Aorta (tissue), 5 donors: ENCODE results near the gene EPOP. TPM values are rescaled to one million over a fixed set of nuclear protein-coding genes. Genes with fewer than 3 reads are reported as not detected.

Experiments used
- ATAC-seq: fragments of 200-7000 bp; cut with Tn5 transposase; one replicate; pipeline ENCODE4 v1.9.1; 2022; ENCODE audit warnings: moderate library complexity; ENCODE audit not compliant: low FRiP score
- DNase-seq, 2 donors: peaks; one replicate each; pipeline ENCODE4 v3.0.0-alpha.2; 2020
- H3K27ac ChIP-seq, 2 donors: one replicate each; pipeline ENCODE4 v1.5.1; 2013; ENCODE audit warnings: low read length in 2 of 2, mild to moderate bottlenecking in 2 of 2, moderate library complexity in 2 of 2, control low read depth in 1 of 2, inconsistent platforms in 1 of 2, low read depth in 1 of 2
- H3K27me3 ChIP-seq, 2 donors: one replicate each; pipeline ENCODE4 v1.6.1; 2013; ENCODE audit warnings: control low read depth in 1 of 2, low read length in 1 of 2, mild to moderate bottlenecking in 1 of 2, moderate library complexity in 1 of 2; ENCODE audit not compliant: insufficient read depth in 2 of 2, control insufficient read depth in 1 of 2
- H3K36me3 ChIP-seq, 2 donors: one replicate each; pipeline ENCODE4 v1.6.1; 2013; ENCODE audit warnings: control low read depth in 1 of 2, low read length in 1 of 2, mild to moderate bottlenecking in 1 of 2; ENCODE audit not compliant: insufficient read depth in 2 of 2, control insufficient read depth in 1 of 2
- H3K4me1 ChIP-seq, 2 donors: one replicate each; pipeline ENCODE4 v1.6.1; 2013; ENCODE audit warnings: low read length in 2 of 2, control low read depth in 1 of 2, mild to moderate bottlenecking in 1 of 2, moderate library complexity in 1 of 2; ENCODE audit not compliant: insufficient read depth in 2 of 2, control insufficient read depth in 1 of 2
- H3K4me3 ChIP-seq, 2 donors: one replicate each; pipeline ENCODE4 v1.5.1; 2013; ENCODE audit warnings: low read length in 2 of 2, control low read depth in 1 of 2, mild to moderate bottlenecking in 1 of 2
- H3K9me3 ChIP-seq: one replicate; pipeline ENCODE4 v1.6.1; 2013; ENCODE audit warnings: mild to moderate bottlenecking, low read length; ENCODE audit not compliant: control insufficient read depth
- WGBS, 2 donors: extraction: QIAGEN DNeasy Blood & Tissue Kit; methylation state at CpG; one replicate each; pipeline ENCODE4 v1.1.7; 2013; 5-methylcytosine and 5-hydroxymethylcytosine counted together
- intact Hi-C, 2 donors: fragments of 100-400 bp; cut with DNase I; formaldehyde crosslinking; loops; one replicate each; pipeline versions ENCODE4 v1.14.2 to v1.15.0; 2022
- polyA plus RNA-seq, 2 donors: library from polyadenylated mRNA; stranded (reverse); fragments of 200-250 nt; gene quantifications; one replicate each; pipeline ENCODE4 v1.2.3, GENCODE V29; 2013
- total RNA-seq, 2 donors: library from RNA; stranded (reverse); fragmentation: NEBNext Ultra II Directional; extraction: Animal tissue kit (Norgen Biotek cat#: 25700); gene quantifications; one replicate each; pipeline ENCODE4 v1.2.1, GENCODE V29; 2021
- donor health status: healthy with polysubstance abuse.
- donor health status: Bipolar disorder and iron deficiency.
- donor health status: DM: no; HTN: no; CAD: no.
- donor health status: DM: no; HTN: no; CAD: no.
- donor health status: DM: yes; HTN: yes; CAD: no.

EPOP gene
- total and polyA plus RNA-seq, 4 donors = 0.64 to 1.5 (median 1.3) TPM; not detected in 1

DNA sequence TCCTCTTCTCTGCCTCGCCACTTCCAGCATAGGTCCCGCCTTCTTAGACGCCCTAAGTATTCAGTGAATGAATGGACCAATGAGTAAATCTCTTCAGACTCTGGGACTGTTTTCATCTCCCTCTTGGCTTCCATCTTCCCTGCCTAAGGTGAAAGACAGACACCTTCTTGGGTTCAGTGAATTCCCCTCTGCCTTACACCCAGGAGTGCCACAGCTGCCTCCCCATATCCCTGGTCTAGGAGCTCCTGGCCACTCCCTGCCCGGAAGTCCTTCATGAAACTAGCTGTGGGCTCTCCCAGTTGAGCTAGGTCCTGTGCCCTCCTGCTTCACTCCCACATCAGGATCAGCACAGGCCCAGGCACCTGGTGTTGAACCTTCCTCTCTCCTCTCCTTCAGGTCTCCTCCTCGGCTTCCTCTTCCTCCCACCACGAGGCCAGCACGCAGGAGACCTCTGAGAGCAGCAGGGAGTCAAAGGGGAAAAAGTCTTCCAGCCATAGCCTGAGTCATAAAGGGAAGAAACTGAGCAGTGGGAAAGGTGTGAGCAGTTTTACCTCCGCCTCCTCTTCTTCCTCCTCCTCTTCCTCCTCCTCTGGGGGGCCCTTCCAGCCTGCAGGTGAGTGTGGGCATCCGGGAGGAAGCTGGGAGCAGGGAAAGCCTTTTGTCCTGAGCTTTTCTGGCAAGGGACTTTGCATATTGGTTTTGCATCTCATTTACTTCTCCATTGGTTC lies 40.6 kb upstream of the EPOP start:
- H3K27me3 ChIP-seq = no peaks in the 10 kb centered on the region
- ATAC-seq = no peak
- no peak for DNase-seq
- H3K9me3 ChIP-seq = no peaks in the 10 kb centered on the region
- 81 to 85% methylated on average over 9 of the region's 9 CpGs for WGBS, 2 donors
- no peaks in the 10 kb centered on the region for H3K4me1 ChIP-seq
- intact Hi-C loops = no loop called here
- no peak overlapping the region for H3K4me3 ChIP-seq
- H3K36me3 ChIP-seq = peaks cover 0 to 4% of the 10 kb centered on the region in 2 donors
- H3K27ac ChIP-seq = no peak overlapping the region

DNA sequence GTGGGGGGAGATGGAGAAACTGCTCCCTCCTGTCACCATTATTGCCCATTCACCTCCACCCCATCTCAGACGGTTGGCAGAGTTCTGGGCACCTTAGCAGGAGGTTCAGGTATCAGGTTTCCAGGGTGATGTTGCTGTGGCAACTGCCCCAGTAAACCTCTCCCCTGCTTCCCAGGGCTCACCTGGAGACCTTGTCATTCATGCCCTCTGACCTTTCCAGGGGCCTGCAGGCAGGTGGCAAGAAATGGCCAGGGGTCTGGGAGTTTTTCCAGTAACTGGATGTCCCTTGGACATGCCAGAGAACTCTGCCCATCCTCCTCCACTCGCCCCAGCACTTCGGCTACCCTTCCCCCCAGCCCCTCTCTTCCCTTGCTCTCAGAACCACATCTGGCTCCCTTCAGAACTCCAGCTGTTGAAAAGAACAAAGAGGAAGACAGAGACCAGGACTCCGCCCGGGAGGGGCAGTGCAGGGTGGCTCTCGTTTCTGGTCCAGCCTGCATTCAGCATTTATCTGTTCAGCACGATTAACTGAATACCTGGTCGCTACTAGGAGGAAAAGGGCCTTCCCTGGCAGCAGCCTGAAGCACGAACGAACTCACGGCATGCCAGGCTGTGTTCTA lies 38.8 kb upstream of the EPOP start:
- H3K27ac ChIP-seq = no peak overlapping the region
- peaks cover 0 to 4% of the 10 kb centered on the region in 2 donors for H3K36me3 ChIP-seq
- no peaks in the 10 kb centered on the region for H3K27me3 ChIP-seq
- no peaks in the 10 kb centered on the region for H3K9me3 ChIP-seq
- H3K4me3 ChIP-seq = no peak overlapping the region
- H3K4me1 ChIP-seq = no peaks in the 10 kb centered on the region
- 80% methylated on average over 11 of the region's 11 CpGs for WGBS, 2 donors
- DNase-seq (no peak), ATAC-seq (no peak)
- intact Hi-C loops = no loop called here

DNA sequence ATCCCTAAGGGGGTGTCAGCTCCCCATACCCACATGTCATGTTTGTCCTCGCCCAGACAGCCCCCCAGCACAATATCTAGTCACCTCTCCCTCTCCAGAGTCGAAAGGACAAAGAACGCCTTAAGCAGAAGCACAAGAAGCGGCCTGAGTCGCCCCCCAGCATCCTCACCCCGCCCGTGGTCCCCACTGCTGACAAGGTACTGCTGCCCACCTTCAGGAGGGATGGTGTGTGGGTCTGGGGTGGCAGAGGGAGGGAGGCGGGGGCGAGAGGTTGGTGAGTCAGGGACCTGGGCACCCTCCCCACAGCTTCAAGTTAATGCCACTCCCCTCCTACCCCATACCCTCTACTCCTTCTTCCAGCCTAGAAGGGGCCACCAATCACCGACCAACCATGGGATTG lies 37.8 kb upstream of the EPOP start:
- Histone ChIP-seq H3K27ac (no peak overlapping the region), H3K4me1 (no peaks in the 10 kb centered on the region), H3K9me3 (no peaks in the 10 kb centered on the region), H3K27me3 (no peaks in the 10 kb centered on the region), H3K4me3 (no peak overlapping the region), H3K36me3 (peaks cover 0 to 4% of the 10 kb centered on the region in 2 donors)
- DNase-seq (no peak), ATAC-seq (no peak)
- 90 to 95% methylated on average over 10 of the region's 10 CpGs for WGBS, 2 donors
- intact Hi-C loops = no loop called here

DNA sequence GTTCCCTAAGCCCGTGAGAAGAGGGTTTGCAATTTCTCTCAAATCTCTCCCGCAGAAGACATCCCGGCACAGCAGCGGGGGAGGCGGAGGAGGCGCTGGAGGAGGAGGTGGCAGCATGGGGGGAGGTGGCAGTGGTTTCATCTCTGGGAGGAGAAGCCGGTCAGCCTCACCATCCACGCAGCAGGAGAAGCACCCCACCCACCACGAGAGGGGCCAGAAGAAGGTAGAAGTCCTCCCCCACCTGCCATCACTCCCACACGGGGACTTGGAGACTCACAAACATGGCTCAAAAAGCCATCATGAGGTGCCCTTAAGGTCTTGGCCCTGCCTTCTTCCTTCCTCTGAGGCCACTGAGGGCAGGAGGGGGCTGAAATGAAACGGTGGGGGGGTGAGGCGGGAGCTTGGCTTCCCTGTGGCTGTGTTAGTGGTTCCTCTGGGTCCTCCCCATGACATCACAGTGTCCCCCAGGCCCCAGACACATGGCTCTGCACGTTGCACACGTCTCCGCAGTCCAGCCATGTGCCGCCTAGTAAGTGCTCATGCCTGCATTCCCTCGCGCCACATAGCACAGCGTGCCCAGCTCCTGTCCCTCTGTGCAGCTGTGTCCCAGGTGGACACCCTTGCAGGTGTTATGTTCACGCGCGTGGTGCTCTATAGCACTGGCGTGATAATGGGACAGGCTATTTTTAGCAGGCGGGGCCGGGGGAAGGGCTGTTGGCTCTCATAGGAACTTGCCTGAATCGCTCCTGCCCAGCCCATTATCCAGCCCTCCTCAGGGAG lies 37.2 kb upstream of the EPOP start:
- no peak for DNase-seq
- H3K9me3 ChIP-seq = no peaks in the 10 kb centered on the region
- H3K27ac ChIP-seq = no peak overlapping the region
- intact Hi-C loops = no loop called here
- H3K4me1 ChIP-seq = no peaks in the 10 kb centered on the region
- no peak for ATAC-seq
- 71 to 72% methylated on average over 26 of the region's 26 CpGs for WGBS, 2 donors
- no peak overlapping the region for H3K4me3 ChIP-seq
- H3K27me3 ChIP-seq = no peaks in the 10 kb centered on the region
- H3K36me3 ChIP-seq = peaks cover 0 to 4% of the 10 kb centered on the region in 2 donors

GRCh38 chr17:38710985-38711384 lies 36.2 kb upstream of the EPOP start:
- 83 to 86% methylated on average over 5 of the region's 5 CpGs for WGBS, 2 donors
- H3K9me3 ChIP-seq = no peaks in the 10 kb centered on the region
- DNase-seq (no peak), ATAC-seq (no peak)
- intact Hi-C loops = no loop called here
- H3K27ac ChIP-seq = no peak overlapping the region
- H3K36me3 ChIP-seq = peaks cover 0 to 4% of the 10 kb centered on the region in 2 donors
- no peak overlapping the region for H3K4me3 ChIP-seq
- H3K27me3 ChIP-seq = no peaks in the 10 kb centered on the region
- peaks cover 0 to 3% of the 10 kb centered on the region in 2 donors for H3K4me1 ChIP-seq

GRCh38 chr17:38710604-38710962 lies 35.8 kb upstream of the EPOP start:
- 95 to 96% methylated on average over 3 of the region's 3 CpGs for WGBS, 2 donors
- Histone ChIP-seq H3K36me3 (peaks cover 0 to 4% of the 10 kb centered on the region in 2 donors), H3K27ac (no peak overlapping the region), H3K9me3 (no peaks in the 10 kb centered on the region), H3K4me3 (no peak overlapping the region), H3K4me1 (peaks cover 0 to 3% of the 10 kb centered on the region in 2 donors), H3K27me3 (no peaks in the 10 kb centered on the region)
- DNase-seq = no peak
- intact Hi-C loops = no loop called here
- no peak for ATAC-seq

- ATAC-seq = no peak
These were observed 35.3 kb upstream of the EPOP start for GRCh38 chr17:38709864-38710603.

DNA sequence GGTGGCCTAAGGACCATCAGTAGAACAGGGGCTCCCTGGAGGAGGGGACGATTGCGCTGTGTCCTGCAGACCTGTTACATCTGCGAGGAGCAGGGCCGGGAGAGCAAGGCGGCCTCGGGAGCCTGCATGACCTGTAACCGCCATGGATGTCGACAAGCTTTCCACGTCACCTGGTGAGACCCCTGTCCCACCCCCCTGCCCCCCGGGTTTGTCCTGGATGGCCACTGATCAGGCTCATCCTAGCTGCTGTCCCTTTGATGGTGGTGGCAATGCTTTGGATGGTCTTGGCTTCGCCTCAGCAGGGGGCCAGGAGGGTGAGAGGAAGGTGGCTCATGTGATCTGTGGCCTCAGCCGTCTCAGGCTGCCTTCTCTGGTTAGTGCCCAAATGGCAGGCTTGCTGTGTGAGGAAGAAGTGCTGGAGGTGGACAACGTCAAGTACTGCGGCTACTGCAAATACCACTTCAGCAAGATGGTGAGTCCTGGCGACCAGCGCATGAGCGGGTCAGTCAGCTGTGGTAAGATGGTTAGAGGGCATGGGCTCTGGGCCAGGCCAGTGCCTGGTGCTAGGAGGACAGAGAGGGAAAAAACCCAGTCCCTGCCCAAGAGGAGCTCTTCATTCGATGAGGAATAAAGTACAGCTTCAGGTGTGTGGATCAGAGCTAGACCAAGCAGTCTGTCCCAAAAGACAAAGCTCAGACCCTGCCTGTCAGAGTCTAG lies 34.5 kb upstream of the EPOP start:
- H3K36me3 ChIP-seq = no peaks in the 10 kb centered on the region
- H3K27me3 ChIP-seq = no peaks in the 10 kb centered on the region
- ATAC-seq (no peak), DNase-seq (no peak)
- intact Hi-C loops = no loop called here
- no peak overlapping the region for H3K4me3 ChIP-seq
- H3K27ac ChIP-seq = no peak overlapping the region
- WGBS, 2 donors = 86 to 89% methylated on average over 18 of the region's 18 CpGs
- H3K4me1 ChIP-seq = peaks cover 0 to 3% of the 10 kb centered on the region in 2 donors
- no peaks in the 10 kb centered on the region for H3K9me3 ChIP-seq

More at GRCh38 chr17:38709864-38710603, 35.3 kb upstream of the EPOP start:
- DNase-seq = no peak
- Histone ChIP-seq H3K27me3 (no peaks in the 10 kb centered on the region), H3K36me3 (no peaks in the 10 kb centered on the region), H3K9me3 (no peaks in the 10 kb centered on the region), H3K4me1 (peaks cover 0 to 3% of the 10 kb centered on the region in 2 donors), H3K4me3 (no peak overlapping the region), H3K27ac (no peak overlapping the region)
- intact Hi-C loops = no loop called here
- 69 to 74% methylated on average over 13 of the region's 13 CpGs for WGBS, 2 donors
